Ascending aorta (tissue), 2 donors: ENCODE measurements around the gene SEL1L2. TPM values are rescaled to one million over a fixed set of nuclear protein-coding genes. Genes with fewer than 3 reads are reported as not detected.
"Not testable (repeated sequence)": the region's sequence is repeated elsewhere in the genome, so short reads cannot be mapped to it uniquely, and the experiment has no call there.

ENCODE experiments used
- DNase-seq, 2 donors: peaks; one replicate each; pipeline ENCODE4 v3.0.0-alpha.2; 2019; ENCODE audit warnings: low spot score in 2 of 2
- H3K27ac ChIP-seq, 2 donors: fragments of 200-600 bp; sonication (generic); one replicate each; pipeline ENCODE4 v1.5.1; 2016 to 2017; ENCODE audit warnings: mild to moderate bottlenecking in 1 of 2
- H3K27me3 ChIP-seq: fragments of 200-600 bp; sonication (generic); one replicate; pipeline ENCODE4 v1.5.1; 2017
- H3K36me3 ChIP-seq, 2 donors: fragments of 200-600 bp; sonication (generic); one replicate each; pipeline ENCODE4 v1.5.1; 2016
- H3K4me1 ChIP-seq, 2 donors: fragments of 200-600 bp; sonication (generic); one replicate each; pipeline ENCODE4 v1.5.1; 2016 to 2017; ENCODE audit warnings: mild to moderate bottlenecking in 1 of 2
- H3K4me3 ChIP-seq, 2 donors: fragments of 200-600 bp; sonication (generic); one replicate each; pipeline ENCODE4 v1.5.1; 2016 to 2017; ENCODE audit warnings: mild to moderate bottlenecking in 1 of 2
- H3K9me3 ChIP-seq, 2 donors: fragments of 200-600 bp; sonication (generic); one replicate each; pipeline ENCODE4 v1.5.1; 2016
- intact Hi-C: fragments of 100-400 bp; cut with DNase I; formaldehyde crosslinking; loops from one replicate; pipeline ENCODE4 v1.15.1; 2023
- total RNA-seq: library from RNA; depleted of rRNA; stranded (reverse); fragments of >200 nt; gene quantifications from one replicate; pipeline ENCODE4 v1.1.0, GENCODE V29; 2016
- TF ChIP-seq, protein P1 (sequence below), 3 experiments: fragments of 200-600 bp in 2 of 3; fragments of 450-650 bp in 1 of 3; sonication (generic) in 2 of 3; IDR thresholded peaks; one replicate each; pipeline ENCODE4 v1.5.1; 2016 to 2019; ENCODE audit warnings: antibody characterized with exemption in 3 of 3, mild to moderate bottlenecking in 1 of 3, moderate library complexity in 1 of 3

The SEL1L2 gene
- total RNA-seq, 1 donor from 2014 or later: not detected

DNA sequence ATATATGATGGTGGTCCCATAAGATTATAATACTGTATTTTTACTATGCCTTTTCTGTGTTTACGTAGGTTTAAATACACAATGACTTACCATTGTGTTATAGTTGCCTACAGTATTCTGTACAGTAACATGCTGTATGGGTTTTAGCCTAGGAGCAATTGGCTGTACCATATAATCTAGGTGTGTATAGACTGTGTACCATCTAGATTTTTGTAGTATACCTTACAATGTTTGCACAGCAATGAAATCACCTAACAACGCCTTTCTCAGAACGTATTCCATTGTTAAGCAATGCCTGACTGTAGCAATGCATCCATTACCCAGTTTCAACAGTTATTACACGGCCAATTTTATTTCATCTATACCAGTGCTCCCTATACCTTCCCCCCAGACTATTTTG lies 15.6 kb upstream of the SEL1L2 start:
- intact Hi-C loops: no loop called here
- TF ChIP-seq, protein P1, sequence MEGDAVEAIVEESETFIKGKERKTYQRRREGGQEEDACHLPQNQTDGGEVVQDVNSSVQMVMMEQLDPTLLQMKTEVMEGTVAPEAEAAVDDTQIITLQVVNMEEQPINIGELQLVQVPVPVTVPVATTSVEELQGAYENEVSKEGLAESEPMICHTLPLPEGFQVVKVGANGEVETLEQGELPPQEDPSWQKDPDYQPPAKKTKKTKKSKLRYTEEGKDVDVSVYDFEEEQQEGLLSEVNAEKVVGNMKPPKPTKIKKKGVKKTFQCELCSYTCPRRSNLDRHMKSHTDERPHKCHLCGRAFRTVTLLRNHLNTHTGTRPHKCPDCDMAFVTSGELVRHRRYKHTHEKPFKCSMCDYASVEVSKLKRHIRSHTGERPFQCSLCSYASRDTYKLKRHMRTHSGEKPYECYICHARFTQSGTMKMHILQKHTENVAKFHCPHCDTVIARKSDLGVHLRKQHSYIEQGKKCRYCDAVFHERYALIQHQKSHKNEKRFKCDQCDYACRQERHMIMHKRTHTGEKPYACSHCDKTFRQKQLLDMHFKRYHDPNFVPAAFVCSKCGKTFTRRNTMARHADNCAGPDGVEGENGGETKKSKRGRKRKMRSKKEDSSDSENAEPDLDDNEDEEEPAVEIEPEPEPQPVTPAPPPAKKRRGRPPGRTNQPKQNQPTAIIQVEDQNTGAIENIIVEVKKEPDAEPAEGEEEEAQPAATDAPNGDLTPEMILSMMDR (IDR thresholded peaks at IDR 0.05): no peak
- Histone ChIP-seq H3K27ac (no peak overlapping the region), H3K9me3 (no peaks in the 10 kb centered on the region), H3K27me3 (no peaks in the 10 kb centered on the region), H3K4me3 (no peak overlapping the region), H3K4me1 (no peaks in the 10 kb centered on the region), H3K36me3 (no peaks in the 10 kb centered on the region)
- no peak for DNase-seq

DNA sequence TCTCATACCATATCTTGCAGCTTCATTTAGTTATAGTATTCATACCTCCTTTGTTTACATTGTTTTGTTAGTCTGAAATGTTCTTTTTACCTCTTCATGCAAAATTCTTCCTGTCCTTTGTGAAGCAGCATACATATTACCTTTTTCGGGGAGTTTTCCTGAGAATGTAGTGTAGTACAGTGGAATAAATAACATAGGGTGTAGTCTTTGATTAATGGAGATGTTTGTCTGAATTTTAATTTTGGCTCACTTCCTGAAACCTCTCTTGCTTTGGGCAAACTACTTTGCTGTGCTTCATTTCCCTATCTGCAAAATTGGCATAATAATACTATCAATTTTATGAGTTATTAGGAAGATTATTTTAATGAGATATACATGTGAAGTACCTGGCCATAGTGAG lies 10.5 kb upstream of the SEL1L2 start:
- no peaks in the 10 kb centered on the region for H3K4me1 ChIP-seq
- H3K27ac ChIP-seq: no peak overlapping the region

DNA sequence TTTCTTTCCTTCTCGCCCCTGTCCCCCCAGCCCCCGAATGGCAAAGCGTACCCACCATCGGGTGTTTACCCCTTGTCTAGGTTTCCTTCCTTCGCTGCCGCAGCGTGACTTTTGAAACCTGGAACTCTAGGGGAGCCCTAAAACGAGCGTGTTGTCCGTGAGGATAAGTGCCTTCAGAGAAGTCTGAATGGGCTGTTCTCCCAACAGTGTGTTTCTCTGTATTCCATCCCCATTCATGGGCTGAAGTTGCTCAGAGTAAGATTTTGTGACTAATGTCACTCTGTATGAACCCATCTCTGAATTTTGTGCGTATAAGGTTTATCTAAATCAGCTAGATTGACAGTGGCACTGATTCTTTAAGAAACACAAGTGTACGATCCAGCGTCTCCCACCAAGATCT lies 5.9 kb upstream of the SEL1L2 start:
- Histone ChIP-seq H3K36me3 (no peaks in the 10 kb centered on the region), H3K4me3 (peak overlapping the region; percentile 78 to 85), H3K27ac (no peak overlapping the region), H3K4me1 (no peaks in the 10 kb centered on the region), H3K9me3 (peaks cover 4 to 20% of the 10 kb centered on the region in 2 donors), H3K27me3 (no peaks in the 10 kb centered on the region)
- intact Hi-C loops: no loop called here
- DNase-seq: no peak
- TF ChIP-seq, protein P1 (IDR thresholded peaks at IDR 0.05): no peak

More for the DNA sequence above, 10.5 kb upstream of the SEL1L2 start:
- no peaks in the 10 kb centered on the region for H3K27me3 ChIP-seq
- TF ChIP-seq, protein P1 (IDR thresholded peaks at IDR 0.05): no peak
- intact Hi-C loops: no loop called here
- no peak for DNase-seq
- no peaks in the 10 kb centered on the region for H3K36me3 ChIP-seq
- H3K9me3 ChIP-seq: no peaks in the 10 kb centered on the region
- H3K4me3 ChIP-seq: no peak overlapping the region

DNA sequence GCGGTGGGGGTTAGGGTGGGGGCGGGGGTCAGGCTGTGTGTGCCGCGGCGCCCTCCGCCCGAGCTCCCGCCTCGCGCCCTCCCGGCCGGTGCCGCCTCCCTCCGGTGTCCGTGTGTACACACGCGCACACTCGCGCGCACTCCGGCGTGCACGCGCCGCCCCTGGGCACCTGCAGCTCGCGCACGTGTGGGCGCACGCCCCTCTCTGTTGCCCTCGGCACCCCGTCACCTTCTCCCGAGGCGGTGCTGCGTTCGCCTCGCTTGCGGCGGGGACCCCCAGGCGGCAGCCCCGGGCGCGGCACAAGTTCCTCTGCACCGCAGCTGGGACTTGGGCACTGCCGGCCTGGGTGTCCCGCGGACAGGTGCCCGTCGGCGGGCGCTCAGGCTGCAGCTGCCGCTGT lies 5.4 kb upstream of the SEL1L2 start:
- H3K4me1 ChIP-seq: no peaks in the 10 kb centered on the region
- TF ChIP-seq, protein P1 (IDR thresholded peaks at IDR 0.05): no peak
- intact Hi-C loops: no loop called here
- no peaks in the 10 kb centered on the region for H3K27me3 ChIP-seq
- no peak overlapping the region for H3K27ac ChIP-seq
- H3K4me3 ChIP-seq: peak overlapping the region; percentile 78 to 85
- no peaks in the 10 kb centered on the region for H3K36me3 ChIP-seq
- DNase-seq: no peak
- peaks cover 4 to 21% of the 10 kb centered on the region in 2 donors for H3K9me3 ChIP-seq

DNA sequence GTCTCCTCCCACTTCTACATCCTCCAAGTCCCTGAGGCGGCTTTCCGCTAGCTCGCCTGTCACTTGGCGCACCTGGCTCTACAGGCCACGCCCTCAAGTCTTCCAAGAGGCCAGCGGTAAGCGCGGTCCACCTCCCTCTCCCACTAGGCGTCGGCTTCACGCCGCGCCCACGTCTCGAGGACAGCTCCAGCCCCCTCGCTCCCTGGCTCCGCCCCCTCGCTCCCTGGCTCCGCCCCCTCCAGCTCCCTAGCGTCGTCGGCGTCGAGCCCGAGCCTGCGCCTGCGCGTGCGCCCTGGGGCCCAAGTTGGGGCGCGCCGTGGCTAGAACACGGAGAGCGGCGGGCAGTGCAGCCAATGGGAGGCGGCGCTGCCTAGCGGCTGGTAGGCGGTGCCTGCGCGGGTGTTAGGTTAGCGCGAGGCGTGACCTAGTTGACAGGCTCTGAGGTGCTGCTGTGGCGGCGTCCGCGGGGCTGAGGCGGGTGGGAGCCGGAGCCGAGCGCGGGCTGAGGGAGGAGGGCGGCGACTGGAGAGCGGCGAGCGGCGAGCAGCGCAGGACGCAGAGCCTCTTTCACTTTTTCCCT lies 4.8 kb upstream of the SEL1L2 start, which contains the start of gene MACROD2:
Gene MACROD2, plus strand, starts transcription at position 431 of the 580 bp plus-strand sequence.
- Histone ChIP-seq H3K4me3 (peak within 1 kb of the TSS; percentile 78 to 85), H3K9me3 (peaks cover 4 to 21% of the 10 kb centered on the region in 2 donors), H3K4me1 (no peaks in the 10 kb centered on the region), H3K27ac (no peak within 1 kb of the TSS), H3K36me3 (no peaks in the 10 kb centered on the region), H3K27me3 (no peaks in the 10 kb centered on the region)
- TF ChIP-seq, protein P1 (IDR thresholded peaks at IDR 0.05): no peak
- peak; percentile 49 to 92 for DNase-seq
- intact Hi-C loops: no loop called here

DNA sequence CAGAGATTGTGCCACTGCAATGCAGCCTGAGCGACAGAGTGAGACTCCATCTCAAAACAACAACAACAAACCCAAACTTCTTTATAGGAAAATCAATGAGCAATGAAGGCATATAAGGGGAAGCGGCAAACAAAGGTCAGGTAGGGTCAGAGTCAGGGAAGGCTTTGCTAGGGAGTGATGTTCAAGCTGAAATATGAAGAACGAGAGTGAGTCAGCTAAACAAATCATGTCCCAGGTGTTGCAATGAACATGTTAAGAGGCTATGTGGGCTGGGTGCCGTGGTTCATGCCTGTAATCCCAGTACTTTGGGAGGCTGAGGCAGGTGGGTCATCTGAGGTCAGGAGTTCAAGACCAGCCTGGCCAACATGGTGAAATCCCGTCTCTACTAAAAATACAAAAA lies 1.5 kb upstream of the SEL1L2 start:
- intact Hi-C loops, H3K4me1 ChIP-seq: not testable (repeated sequence)

More for the DNA sequence above, 1.5 kb upstream of the SEL1L2 start:
- H3K4me3 ChIP-seq, H3K27ac ChIP-seq, DNase-seq, H3K36me3 ChIP-seq, H3K27me3 ChIP-seq: not testable (repeated sequence)
- H3K9me3 ChIP-seq: peaks cover 4 to 21% of the 10 kb centered on the region in 2 donors
